Hepatocyte (in vitro differentiated cells): ENCODE results near the gene PPM1L. TPM values are rescaled to one million over a fixed set of nuclear protein-coding genes. Genes with fewer than 3 reads are reported as not detected.

ENCODE experiments used
- DNase-seq: peaks from one replicate; pipeline ENCODE4 v3.0.0-alpha.2; 2016; ENCODE audit warnings: low spot score
- H2AFZ ChIP-seq: fragments of 200-600 bp; sonication (generic); 2 replicates; pipeline ENCODE4 v1.6.0; 2016; ENCODE audit warnings: antibody characterized with exemption, mild to moderate bottlenecking
- H3K27ac ChIP-seq: fragments of 200-600 bp; sonication (generic); 2 replicates; pipeline ENCODE4 v1.5.1; 2016; ENCODE audit warnings: mild to moderate bottlenecking
- H3K27me3 ChIP-seq: fragments of 200-600 bp; sonication (generic); 2 replicates; pipeline ENCODE4 v1.6.1; 2016
- H3K36me3 ChIP-seq: fragments of 200-600 bp; sonication (generic); replicated peaks from 2 replicates; pipeline ENCODE4 v1.5.1; 2016; ENCODE audit warnings: low read depth; ENCODE audit not compliant: insufficient read depth
- H3K4me1 ChIP-seq: fragments of 200-600 bp; sonication (generic); 2 replicates; pipeline ENCODE4 v1.5.1; 2016; ENCODE audit warnings: mild to moderate bottlenecking, moderate library complexity; ENCODE audit not compliant: insufficient read depth
- H3K4me2 ChIP-seq: fragments of 200-600 bp; sonication (generic); 2 replicates; pipeline ENCODE4 v1.6.0; 2016
- H3K4me3 ChIP-seq: fragments of 200-600 bp; sonication (generic); 2 replicates; pipeline ENCODE4 v1.5.1; 2016; ENCODE audit warnings: mild to moderate bottlenecking
- H3K79me2 ChIP-seq: fragments of 200-600 bp; sonication (generic); 2 replicates; pipeline ENCODE4 v1.6.0; 2017; ENCODE audit warnings: mild to moderate bottlenecking
- H3K9me2 ChIP-seq: fragments of 200-600 bp; sonication (generic); replicated peaks from 2 replicates; pipeline ENCODE4 v1.6.0; 2017; ENCODE audit warnings: mild to moderate bottlenecking; ENCODE audit not compliant: insufficient read depth
- H3K9me3 ChIP-seq: fragments of 200-600 bp; sonication (generic); 2 replicates; pipeline ENCODE4 v1.5.1; 2016; ENCODE audit warnings: low read depth, mild to moderate bottlenecking
- H4K20me1 ChIP-seq: fragments of 200-600 bp; sonication (generic); 2 replicates; pipeline ENCODE4 v1.6.0; 2016; ENCODE audit warnings: mild to moderate bottlenecking; ENCODE audit not compliant: insufficient read depth, poor library complexity, severe bottlenecking
- CTCF ChIP-seq: fragments of 200-600 bp; sonication (generic); IDR thresholded peaks from 2 replicates; pipeline ENCODE4 v1.5.1; 2016; ENCODE audit warnings: antibody characterized with exemption, mild to moderate bottlenecking; ENCODE audit not compliant: poor library complexity
- EZH2 ChIP-seq: fragments of 200-600 bp; sonication (generic); IDR thresholded peaks from 2 replicates; pipeline ENCODE4 v1.6.1; 2016; ENCODE audit warnings: antibody characterized with exemption, mild to moderate bottlenecking, borderline replicate concordance
- EZH2phosphoT487 ChIP-seq: fragments of 200-600 bp; sonication (generic); IDR thresholded peaks from one replicate; pipeline ENCODE4 v1.6.1; 2018; ENCODE audit warnings: antibody characterized with exemption, mild to moderate bottlenecking, low read depth, moderate library complexity; ENCODE audit not compliant: unreplicated experiment, severe bottlenecking
- WGBS: methylation state at CpG from one replicate; pipeline ENCODE4 v1.1.6; 2016; ENCODE audit warnings: low lambda C conversion rate; ENCODE audit errors: missing lambda C conversion rate; 5-methylcytosine and 5-hydroxymethylcytosine counted together
- polyA plus RNA-seq: library from polyadenylated mRNA; unstranded; fragments of >200 nt; fragmentation: Nextera tagmentation; extraction: Ambion mirVana; gene quantifications from 2 replicates; pipeline ENCODE4 v1.2.1, GENCODE V29; 2016
- total RNA-seq: library from RNA; depleted of rRNA; stranded (reverse); fragments of >200 nt; gene quantifications from 2 replicates; pipeline ENCODE4 v1.2.3, GENCODE V29; 2014

The PPM1L gene
- total and polyA plus RNA-seq, 2 experiments from 2014 or later: 5.1 to 13.1 TPM

GRCh38 chr3:160796813-160797164 is 40.8 kb downstream of the PPM1L start:
- H4K20me1 ChIP-seq: no peaks in the 10 kb centered on the region
- no peaks in the 10 kb centered on the region for H3K36me3 ChIP-seq
- peaks cover 2% of the 10 kb centered on the region for H3K79me2 ChIP-seq
- TF ChIP-seq EZH2 (no peak), EZH2phosphoT487 (peak; percentile 100)
- H3K4me3 ChIP-seq: no peak overlapping the region
- H3K9me2 ChIP-seq: no peaks in the 10 kb centered on the region
- whole genome bisulfite sequencing: 39% methylated on average over 1 of the region's 1 CpG
- peak overlapping the region; percentile 31 for H3K4me2 ChIP-seq
- H3K27ac ChIP-seq: peak overlapping the region; percentile 64
- peaks cover 14% of the 10 kb centered on the region for H3K4me1 ChIP-seq
- DNase-seq: peak; percentile 47
- H3K9me3 ChIP-seq: no peaks in the 10 kb centered on the region
- no peak overlapping the region for H2AFZ ChIP-seq
- H3K27me3 ChIP-seq: peaks cover 7% of the 10 kb centered on the region

- peaks cover 14% of the 10 kb centered on the region for H3K4me1 ChIP-seq
- H3K9me2 ChIP-seq: no peaks in the 10 kb centered on the region
- peak overlapping the region; percentile 64 for H3K27ac ChIP-seq
- H2AFZ ChIP-seq: no peak overlapping the region
- H3K27me3 ChIP-seq: peaks cover 7% of the 10 kb centered on the region
- H3K79me2 ChIP-seq: peaks cover 2% of the 10 kb centered on the region
- no peaks in the 10 kb centered on the region for H3K36me3 ChIP-seq
- no peaks in the 10 kb centered on the region for H4K20me1 ChIP-seq
- H3K9me3 ChIP-seq: no peaks in the 10 kb centered on the region
- peak overlapping the region; percentile 31 for H3K4me2 ChIP-seq
- WGBS: 62% methylated on average over 3 of the region's 3 CpGs
- DNase-seq: no peak
- TF ChIP-seq EZH2phosphoT487 (no peak), CTCF (no peak), EZH2 (no peak)
- H3K4me3 ChIP-seq: no peak overlapping the region
Measured at GRCh38 chr3:160797356-160797755, 41.3 kb downstream of the PPM1L start.

GRCh38 chr3:160801386-160802118 is 45.5 kb downstream of the PPM1L start:
- Histone ChIP-seq H3K4me3 (no peak overlapping the region), H4K20me1 (no peaks in the 10 kb centered on the region), H3K79me2 (peaks cover 7% of the 10 kb centered on the region), H3K9me3 (no peaks in the 10 kb centered on the region), H3K4me1 (peaks cover 14% of the 10 kb centered on the region), H3K36me3 (no peaks in the 10 kb centered on the region), H3K4me2 (peak overlapping the region; percentile 44), H3K9me2 (no peaks in the 10 kb centered on the region), H2AFZ (no peak overlapping the region), H3K27me3 (no peaks in the 10 kb centered on the region), H3K27ac (peak overlapping the region; percentile 74)
- TF ChIP-seq EZH2phosphoT487 (no peak), EZH2 (no peak), CTCF (no peak)
- DNase-seq: peak; percentile 43
- 70% methylated on average over 8 of the region's 8 CpGs for WGBS

GRCh38 chr3:160804762-160805161 is 48.7 kb downstream of the PPM1L start:
- no peak for DNase-seq
- no peaks in the 10 kb centered on the region for H3K9me2 ChIP-seq
- WGBS: 15% methylated on average over 1 of the region's 1 CpG
- no peaks in the 10 kb centered on the region for H3K36me3 ChIP-seq
- H3K9me3 ChIP-seq: no peaks in the 10 kb centered on the region
- TF ChIP-seq EZH2: no peak
- TF ChIP-seq CTCF: no peak
- H3K4me2 ChIP-seq: no peak overlapping the region
- no peak overlapping the region for H3K27ac ChIP-seq
- H3K4me3 ChIP-seq: no peak overlapping the region
- H2AFZ ChIP-seq: no peak overlapping the region
- peaks cover 7% of the 10 kb centered on the region for H3K79me2 ChIP-seq
- H4K20me1 ChIP-seq: no peaks in the 10 kb centered on the region
- H3K27me3 ChIP-seq: no peaks in the 10 kb centered on the region
- H3K4me1 ChIP-seq: peaks cover 5% of the 10 kb centered on the region
